ENCODE results near the gene ZNF780A.

DNA sequence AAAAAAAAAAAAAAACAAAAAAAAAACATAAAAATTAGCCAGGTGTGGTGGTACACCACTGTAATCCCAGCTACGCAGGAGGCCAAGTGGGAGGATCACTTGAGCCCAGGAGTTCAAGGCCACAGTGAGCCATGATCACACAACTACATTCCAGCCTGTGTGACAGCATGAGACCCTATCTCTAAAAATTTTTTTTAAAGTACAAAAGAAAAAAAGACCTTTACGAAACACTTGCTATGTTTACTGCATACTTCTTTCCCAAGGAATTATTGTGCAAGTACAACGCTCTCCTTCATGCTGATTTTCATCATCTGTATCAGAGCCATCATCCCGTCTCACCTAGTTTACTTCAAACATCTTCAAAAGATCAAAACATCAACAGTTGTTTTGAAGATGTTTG is 28.6 kb upstream of the ZNF780A start:
- TF ChIP-seq CTCF (IDR thresholded peaks at IDR 0.05) (no peak), POLR2AphosphoS5 (IDR thresholded peaks at IDR 0.05) (no peak), POLR2A (IDR thresholded peaks at IDR 0.05) (no peak), EP300 (IDR thresholded peaks at IDR 0.05) (no peak)

Data from gastroesophageal sphincter (tissue), 3 donors.